Smooth muscle cell (in vitro differentiated cells): ENCODE data around the gene SRRM5. TPM values are rescaled to one million over a fixed set of nuclear protein-coding genes. Genes with fewer than 3 reads are reported as not detected.

Experiments
- DNase-seq: peaks from one replicate; lab custom pipeline; 2025; ENCODE audit not compliant: unreplicated experiment; lab: John Stamatoyannopoulos, UW
- H2AFZ ChIP-seq: fragments of 200-600 bp; sonication (generic); 2 replicates; pipeline ENCODE4 v1.6.0; 2016; ENCODE audit warnings: antibody characterized with exemption, low read depth, mild to moderate bottlenecking
- H3F3A ChIP-seq: fragments of 200-600 bp; sonication (generic); 2 replicates; pipeline ENCODE4 v1.6.0; 2017; ENCODE audit warnings: antibody characterized with exemption, low read depth
- H3K27ac ChIP-seq: fragments of 200-600 bp; sonication (generic); 2 replicates; pipeline ENCODE4 v1.5.1; 2016; ENCODE audit warnings: low read depth, mild to moderate bottlenecking
- H3K27me3 ChIP-seq: fragments of 200-600 bp; sonication (generic); 2 replicates; pipeline ENCODE4 v1.6.1; 2016; ENCODE audit warnings: low read depth, mild to moderate bottlenecking
- H3K36me3 ChIP-seq: fragments of 200-600 bp; sonication (generic); 2 replicates; pipeline ENCODE4 v1.5.1; 2016; ENCODE audit warnings: low read depth
- H3K4me1 ChIP-seq: fragments of 200-600 bp; sonication (generic); 2 replicates; pipeline ENCODE4 v1.5.1; 2016; ENCODE audit warnings: low read depth
- H3K4me2 ChIP-seq: fragments of 200-600 bp; sonication (generic); 2 replicates; pipeline ENCODE4 v1.6.0; 2016; ENCODE audit warnings: mild to moderate bottlenecking
- H3K4me3 ChIP-seq: fragments of 200-600 bp; sonication (generic); 2 replicates; pipeline ENCODE4 v1.5.1; 2016; ENCODE audit warnings: mild to moderate bottlenecking
- H3K79me2 ChIP-seq: fragments of 200-600 bp; sonication (generic); 2 replicates; pipeline ENCODE4 v1.6.0; 2016; ENCODE audit warnings: low read depth, mild to moderate bottlenecking
- H3K9ac ChIP-seq: fragments of 200-600 bp; sonication (generic); 2 replicates; pipeline ENCODE4 v1.6.0; 2016; ENCODE audit warnings: low read depth
- H3K9me3 ChIP-seq: fragments of 200-600 bp; sonication (generic); replicated peaks from 2 replicates; pipeline ENCODE4 v1.5.1; 2016; ENCODE audit warnings: low read depth
- H4K20me1 ChIP-seq: fragments of 200-600 bp; sonication (generic); 2 replicates; pipeline ENCODE4 v1.6.0; 2016; ENCODE audit warnings: low read depth
- CTCF ChIP-seq: fragments of 200-600 bp; sonication (generic); IDR thresholded peaks from 2 replicates; pipeline ENCODE4 v1.5.1; 2017; ENCODE audit warnings: borderline replicate concordance, mild to moderate bottlenecking, antibody characterized with exemption; ENCODE audit not compliant: insufficient read depth, poor library complexity, severe bottlenecking
- WGBS: methylation state at CpG from one replicate; pipeline ENCODE4 v1.1.7; 2016; ENCODE audit warnings: low lambda C conversion rate; 5-methylcytosine and 5-hydroxymethylcytosine counted together
- polyA plus RNA-seq: library from polyadenylated mRNA; unstranded; fragments of >200 nt; fragmentation: Nextera tagmentation; extraction: Ambion mirVana; gene quantifications from 2 replicates; pipeline ENCODE4 v1.2.1, GENCODE V29; 2016
- total RNA-seq: library from RNA; depleted of rRNA; stranded (reverse); fragments of >200 nt; gene quantifications from 2 replicates; pipeline ENCODE4 v1.2.3, GENCODE V29; 2014

Gene SRRM5
- total and polyA plus RNA-seq, 2 experiments from 2014 or later = 0.27 TPM; not detected in 1

- Histone ChIP-seq H4K20me1 (no peaks in the 10 kb centered on the region), H3K4me1 (peaks cover 10% of the 10 kb centered on the region), H3K9me3 (no peaks in the 10 kb centered on the region), H3K27ac (no peak overlapping the region), H3K36me3 (no peaks in the 10 kb centered on the region), H3K4me2 (no peak overlapping the region), H3K79me2 (peaks cover 15% of the 10 kb centered on the region), H3K27me3 (no peaks in the 10 kb centered on the region), H3F3A (no peaks in the 10 kb centered on the region), H2AFZ (no peak overlapping the region), H3K4me3 (no peak overlapping the region), H3K9ac (no peak overlapping the region)
- WGBS = 97% methylated on average over 3 of the region's 3 CpGs
- TF ChIP-seq CTCF = no peak
- DNase-seq = no peak
These were observed 39.7 kb upstream of the SRRM5 start for GRCh38 chr19:43572171-43572588.

- peak overlapping the region; percentile 97 for H2AFZ ChIP-seq
- H3K9ac ChIP-seq = peak overlapping the region; percentile 98
- no peak for DNase-seq
- peaks cover 15% of the 10 kb centered on the region for H3K79me2 ChIP-seq
- H3F3A ChIP-seq = no peaks in the 10 kb centered on the region
- 61% methylated on average over 12 of the region's 12 CpGs for WGBS
- H3K4me2 ChIP-seq = peak overlapping the region; percentile 100
- H3K27ac ChIP-seq = peak overlapping the region; percentile 89
- peaks cover 10% of the 10 kb centered on the region for H3K4me1 ChIP-seq
- peak overlapping the region; percentile 94 for H3K4me3 ChIP-seq
- H4K20me1 ChIP-seq = no peaks in the 10 kb centered on the region
- H3K36me3 ChIP-seq = no peaks in the 10 kb centered on the region
- TF ChIP-seq CTCF = no peak
- no peaks in the 10 kb centered on the region for H3K9me3 ChIP-seq
- no peaks in the 10 kb centered on the region for H3K27me3 ChIP-seq
These were observed 37.3 kb upstream of the SRRM5 start for GRCh38 chr19:43574424-43575155.

- no peaks in the 10 kb centered on the region for H3F3A ChIP-seq
- H3K9ac ChIP-seq = peak within 1 kb of the TSS; percentile 98
- no peaks in the 10 kb centered on the region for H3K27me3 ChIP-seq
- peaks cover 15% of the 10 kb centered on the region for H3K79me2 ChIP-seq
- peak; percentile 86 for DNase-seq
- no peak for TF ChIP-seq CTCF
- peak within 1 kb of the TSS; percentile 94 for H3K4me3 ChIP-seq
- peaks cover 10% of the 10 kb centered on the region for H3K4me1 ChIP-seq
- no peaks in the 10 kb centered on the region for H4K20me1 ChIP-seq
- no peaks in the 10 kb centered on the region for H3K36me3 ChIP-seq
- WGBS = 1% methylated on average over 27 of the region's 51 CpGs
- peak within 1 kb of the TSS; percentile 100 for H3K4me2 ChIP-seq
- no peaks in the 10 kb centered on the region for H3K9me3 ChIP-seq
- H2AFZ ChIP-seq = peak within 1 kb of the TSS; percentile 97
- H3K27ac ChIP-seq = peak within 1 kb of the TSS; percentile 89
These were observed 36.5 kb upstream of the SRRM5 start, which contains the start of the genes PINLYP and XRCC1 for GRCh38 chr19:43575156-43575950. Gene PINLYP, plus strand, starts transcription at chr19:43575801. Its CDS starts 1,391 bp downstream, at chr19:43577192. Gene XRCC1, minus strand, starts transcription at chr19:43575527. Its CDS starts 69 bp downstream, at chr19:43575458.
